HG03558 (cell line): ENCODE data around the gene MFAP5.
A peak's percentile ranks its signal among the peaks of the same experiment; 100 is the strongest.
"Not testable (repeated sequence)": the region's sequence is repeated elsewhere in the genome, so short reads cannot be mapped to it uniquely, and the experiment has no call there.

Experiments
- ATAC-seq: cut with Tn5 transposase; IDR thresholded peaks from one replicate; pipeline ENCODE4 v1.9.1; 2021; ENCODE audit warnings: moderate number of reproducible peaks; ENCODE audit not compliant: unreplicated experiment; ENCODE audit errors: extremely low read depth

MFAP5 gene

DNA sequence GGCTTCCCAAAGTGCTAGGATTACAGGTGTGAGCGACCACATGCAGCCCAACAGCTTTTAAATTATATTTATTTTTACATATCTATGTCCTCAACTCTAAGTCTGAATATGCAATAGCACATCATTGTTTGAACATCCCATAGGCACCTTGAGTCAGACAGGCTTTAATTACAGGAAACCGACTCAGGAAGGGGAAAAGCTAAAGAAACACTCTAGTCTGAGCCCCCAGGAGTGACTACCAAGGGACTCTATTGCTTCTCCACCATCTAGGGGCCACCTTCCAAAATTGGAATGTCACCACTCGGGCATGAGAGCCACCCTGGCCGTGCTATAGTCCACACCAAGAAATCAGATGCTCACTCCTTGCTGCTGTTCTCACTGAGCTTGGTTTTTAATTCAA is 14.0 kb upstream of the MFAP5 start:
- no peak for ATAC-seq

DNA sequence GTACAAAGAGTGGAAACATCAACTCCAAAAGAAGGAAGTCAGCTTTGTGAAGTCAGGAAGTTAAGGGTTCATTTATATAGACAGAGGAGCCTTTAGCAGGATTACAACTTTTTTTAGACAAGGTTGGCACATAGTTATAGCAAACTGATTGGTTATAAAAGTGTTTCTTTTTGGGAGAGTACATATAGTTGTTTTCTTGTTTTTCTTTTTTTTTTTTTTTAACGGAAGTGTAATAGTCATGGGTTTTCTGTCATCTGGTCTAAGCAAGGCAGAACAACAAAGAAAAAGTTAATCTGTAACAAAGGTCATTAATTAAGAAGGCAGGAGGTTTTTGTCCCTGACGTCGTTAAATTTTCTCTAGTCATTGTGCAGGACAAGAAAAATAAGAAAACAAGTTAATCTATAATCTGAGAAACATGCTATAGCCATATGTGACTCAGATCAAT is 13.0 kb upstream of the MFAP5 start:
- no peak for ATAC-seq

DNA sequence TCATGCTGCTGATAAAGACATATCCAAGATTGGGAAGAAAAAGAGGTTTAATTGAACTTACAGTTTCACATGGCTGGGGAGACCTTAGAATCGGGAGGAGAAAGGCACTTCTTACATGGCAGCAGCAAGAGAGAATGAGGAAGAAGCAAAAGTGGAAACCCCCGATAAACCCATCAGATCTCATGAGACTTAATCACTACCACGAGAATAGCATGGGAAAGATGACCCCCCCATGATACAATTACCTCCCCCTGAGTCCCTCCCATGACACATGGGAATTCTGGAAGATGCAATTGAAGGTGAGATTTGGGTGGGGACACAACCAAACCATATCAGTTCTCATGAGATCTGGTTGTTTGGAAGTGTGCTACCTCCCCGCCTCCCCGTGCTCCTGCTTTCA is 9.8 kb upstream of the MFAP5 start:
- ATAC-seq: no peak

DNA sequence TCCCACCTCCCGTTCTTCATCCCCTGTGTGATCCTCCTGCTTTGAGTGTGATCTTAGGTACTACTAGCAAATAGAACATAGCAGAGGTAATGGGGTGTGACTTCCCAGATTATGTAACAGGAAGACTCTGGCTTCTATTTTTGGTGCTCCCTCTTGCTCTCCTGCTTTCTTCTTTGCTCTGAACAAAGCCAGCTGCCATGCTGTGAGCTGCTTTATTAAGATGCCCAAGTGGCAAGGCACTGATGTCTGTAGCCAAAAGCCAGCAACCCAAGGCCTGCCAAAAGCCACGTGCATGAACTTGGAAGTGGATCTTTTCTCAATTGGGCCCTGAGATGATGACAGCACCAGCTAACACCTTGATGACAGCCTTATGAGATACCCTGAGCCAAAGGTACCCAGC is 5.8 kb upstream of the MFAP5 start:
- no peak for ATAC-seq

DNA sequence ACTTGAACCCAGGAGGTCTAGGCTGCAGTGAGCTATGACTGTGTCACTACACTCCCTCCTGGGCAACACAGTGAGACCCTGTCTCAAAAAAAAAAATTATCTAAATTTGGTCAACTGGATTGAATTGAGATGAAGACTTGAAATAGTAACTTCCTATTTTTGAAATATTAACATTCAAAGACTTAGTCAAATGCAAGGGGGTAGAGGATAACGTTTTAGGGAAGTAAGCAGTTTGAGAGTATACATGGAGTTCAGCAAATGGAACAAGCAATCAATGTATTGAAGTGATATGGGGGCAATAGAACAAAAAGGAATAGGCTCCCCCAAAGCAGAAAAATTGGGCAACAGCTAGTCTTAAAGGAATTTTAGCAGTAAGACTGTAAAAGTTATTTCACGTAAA is 4.6 kb upstream of the MFAP5 start:
- ATAC-seq: no peak

DNA sequence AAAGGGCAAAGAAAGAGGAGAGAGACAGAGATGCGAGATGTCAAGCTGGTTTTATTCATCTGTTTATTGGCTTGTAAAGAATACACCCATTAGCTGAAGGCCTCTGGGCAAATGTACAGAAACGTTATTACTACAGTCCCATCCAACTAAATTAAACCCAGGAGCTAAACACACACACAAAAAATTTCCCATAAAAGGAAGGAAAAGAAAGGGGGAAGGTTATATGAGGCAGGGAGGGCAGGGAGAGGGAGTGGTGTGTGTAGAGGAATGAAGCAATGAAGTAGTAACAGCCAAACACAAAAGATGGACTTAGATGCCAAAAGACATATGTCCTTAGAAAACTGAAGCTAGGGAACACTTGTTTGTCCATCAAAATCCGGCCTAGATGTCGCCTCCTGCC is 3.1 kb upstream of the MFAP5 start:
- no peak for ATAC-seq

DNA sequence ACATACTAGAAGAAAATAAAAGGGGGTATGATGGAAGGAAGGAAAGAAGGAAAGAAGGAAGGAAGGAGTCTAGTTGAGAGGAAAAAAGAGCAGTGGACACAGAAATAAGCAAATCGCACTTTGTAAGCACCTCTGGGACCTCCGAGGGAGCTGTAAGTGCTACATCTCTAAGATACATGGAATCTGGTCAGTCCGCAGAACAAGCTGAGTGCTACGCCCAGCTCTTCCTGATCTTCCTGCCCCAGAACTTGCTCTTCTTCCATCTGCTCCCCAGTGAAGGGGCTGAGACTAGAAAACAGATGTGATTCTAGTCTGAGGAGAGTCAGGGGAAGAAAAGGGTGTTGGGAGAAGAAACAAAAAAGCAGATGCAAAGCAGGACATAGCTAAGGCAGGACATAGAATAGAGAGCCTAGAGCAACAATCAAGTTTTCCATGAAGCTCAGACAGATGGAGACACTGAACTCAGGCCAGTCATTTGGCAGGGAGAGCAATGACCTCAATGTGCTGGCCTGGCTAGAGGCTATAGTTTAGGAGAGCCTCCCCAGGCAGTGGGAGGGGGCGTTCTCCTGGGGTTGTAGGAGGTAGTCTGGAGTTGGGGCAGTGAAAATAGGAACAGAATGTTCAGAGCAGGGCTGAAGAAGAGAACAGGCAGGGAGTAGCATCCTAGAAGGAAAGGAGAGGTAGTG is 1.7 kb upstream of the MFAP5 start:
- ATAC-seq: no peak

DNA sequence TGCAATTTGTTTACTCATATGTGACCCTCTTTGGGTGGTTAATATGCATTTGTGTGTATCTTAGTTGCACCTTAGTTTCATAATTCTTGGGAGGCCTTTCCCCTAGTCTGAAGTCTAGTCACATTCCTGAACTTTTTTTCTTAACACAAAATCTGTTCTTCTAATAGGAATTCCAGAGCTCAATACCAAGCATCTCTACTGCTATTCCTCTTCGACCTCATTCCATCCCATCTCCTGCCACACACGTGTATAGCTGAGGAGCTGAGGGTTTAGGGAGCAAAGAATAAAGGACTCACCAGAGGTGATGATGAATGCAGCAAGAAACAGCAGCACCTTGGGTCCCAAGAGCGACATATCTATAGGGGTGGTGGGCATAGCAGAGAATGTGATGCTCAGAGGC is 875 bp downstream of the MFAP5 start:
- ATAC-seq: no peak

DNA sequence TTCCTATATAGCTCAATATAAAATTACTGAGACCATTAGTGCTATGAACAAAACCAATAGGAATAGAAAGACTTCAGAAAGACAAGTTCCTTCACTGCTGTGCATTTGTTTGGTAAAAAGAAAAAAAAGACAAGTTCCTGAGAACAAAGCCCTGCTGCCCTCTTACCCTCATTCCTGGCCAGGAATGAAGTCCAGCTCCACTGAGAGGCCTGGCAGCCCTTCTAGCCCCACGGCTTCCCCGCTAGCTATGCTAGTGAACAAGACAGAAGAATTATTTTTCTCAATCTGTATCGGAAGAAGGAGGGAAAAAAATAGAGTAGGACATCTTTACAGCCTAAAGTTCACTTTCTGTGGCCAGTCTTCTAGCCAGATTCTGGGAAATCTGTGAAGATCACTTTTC is 1.6 kb downstream of the MFAP5 start:
- ATAC-seq: no peak

DNA sequence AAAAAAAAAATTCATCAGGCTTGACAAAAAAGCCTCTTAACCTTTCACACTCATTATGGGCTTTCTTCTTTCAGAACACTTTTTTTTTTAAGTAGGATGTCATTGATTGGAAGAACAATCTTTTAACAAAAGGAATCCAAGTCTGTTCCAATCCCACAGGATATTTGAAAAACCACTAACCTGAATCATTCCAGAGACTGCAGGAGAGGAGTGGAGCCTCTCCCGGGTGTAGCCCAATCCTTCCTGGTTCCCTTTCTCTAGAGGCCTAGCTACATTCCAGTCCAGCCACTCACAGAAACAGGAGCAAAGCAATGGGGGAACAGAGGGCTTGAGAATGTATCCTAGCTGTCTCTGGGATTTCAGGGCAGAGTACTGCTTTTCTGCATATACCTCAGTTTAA is 4.3 kb downstream of the MFAP5 start:
- no peak for ATAC-seq

DNA sequence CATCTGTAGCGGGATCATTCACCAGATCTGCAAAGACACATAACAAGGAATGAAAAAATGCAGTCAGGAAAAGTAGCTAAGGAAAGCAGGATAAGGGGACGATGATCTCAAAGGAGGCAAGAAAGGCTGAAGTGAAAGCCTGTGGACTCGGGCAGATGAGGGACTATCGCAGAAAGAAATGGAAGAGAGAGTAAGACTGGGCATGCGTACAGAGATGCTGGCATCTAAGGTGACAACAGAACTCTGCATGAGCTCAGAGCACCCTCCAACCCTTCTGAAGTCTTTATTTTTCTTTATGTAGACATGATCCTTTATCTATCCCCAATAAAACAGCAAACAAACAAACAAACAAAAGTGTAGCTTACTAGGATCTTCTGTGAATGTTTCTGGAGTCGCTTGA is 7.2 kb downstream of the MFAP5 start:
- ATAC-seq: no peak

DNA sequence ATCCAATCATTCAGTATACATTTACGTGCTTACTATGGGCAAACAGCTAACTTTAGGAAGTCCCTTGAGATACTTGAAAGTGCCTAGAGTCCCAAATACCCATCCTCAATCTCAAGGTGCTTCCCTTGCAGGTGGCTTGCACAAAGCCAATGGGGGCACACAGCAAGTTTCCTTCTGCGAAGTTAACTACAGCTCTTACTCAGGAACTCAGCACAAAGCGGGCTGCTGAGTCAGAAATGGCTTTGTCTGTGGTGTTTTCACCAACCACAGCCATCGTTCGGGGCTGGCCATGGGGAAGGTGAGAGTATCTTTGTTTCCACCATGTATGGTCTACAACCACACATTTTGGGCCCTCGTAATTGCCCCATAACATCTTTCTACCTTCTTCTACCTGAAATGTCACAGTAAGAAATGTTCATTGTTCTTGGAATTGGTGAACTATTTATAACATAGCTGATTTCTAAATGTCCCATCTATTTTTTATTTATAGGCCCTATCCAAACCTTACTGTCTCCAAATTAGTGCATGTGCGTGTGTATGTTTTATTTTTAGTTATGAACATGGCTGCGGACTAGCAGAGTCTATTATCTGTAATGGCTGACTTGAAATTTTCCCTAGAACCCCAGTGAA is 13.9 kb downstream of the MFAP5 start:
- peak; percentile 60 for ATAC-seq

DNA sequence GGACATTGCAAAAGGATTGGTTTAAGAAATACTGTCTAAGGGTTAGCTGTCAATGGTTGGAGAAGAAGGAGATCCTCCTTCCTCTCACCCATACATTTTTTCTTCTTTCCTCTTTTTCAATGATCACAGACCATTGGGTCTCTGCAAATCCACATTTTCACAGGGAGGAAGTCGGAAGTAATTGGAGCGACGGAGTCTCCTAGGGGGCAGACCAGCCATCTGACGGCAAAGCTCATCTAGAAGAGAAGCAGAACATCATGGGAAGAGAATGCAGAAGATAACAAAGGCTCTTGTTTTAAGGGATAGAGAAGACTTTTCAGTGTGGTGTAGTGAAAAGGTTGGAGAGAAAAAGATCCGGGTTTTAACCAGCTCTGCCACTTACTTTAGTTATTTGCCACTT is 14.7 kb downstream of the MFAP5 start:
- ATAC-seq: no peak

DNA sequence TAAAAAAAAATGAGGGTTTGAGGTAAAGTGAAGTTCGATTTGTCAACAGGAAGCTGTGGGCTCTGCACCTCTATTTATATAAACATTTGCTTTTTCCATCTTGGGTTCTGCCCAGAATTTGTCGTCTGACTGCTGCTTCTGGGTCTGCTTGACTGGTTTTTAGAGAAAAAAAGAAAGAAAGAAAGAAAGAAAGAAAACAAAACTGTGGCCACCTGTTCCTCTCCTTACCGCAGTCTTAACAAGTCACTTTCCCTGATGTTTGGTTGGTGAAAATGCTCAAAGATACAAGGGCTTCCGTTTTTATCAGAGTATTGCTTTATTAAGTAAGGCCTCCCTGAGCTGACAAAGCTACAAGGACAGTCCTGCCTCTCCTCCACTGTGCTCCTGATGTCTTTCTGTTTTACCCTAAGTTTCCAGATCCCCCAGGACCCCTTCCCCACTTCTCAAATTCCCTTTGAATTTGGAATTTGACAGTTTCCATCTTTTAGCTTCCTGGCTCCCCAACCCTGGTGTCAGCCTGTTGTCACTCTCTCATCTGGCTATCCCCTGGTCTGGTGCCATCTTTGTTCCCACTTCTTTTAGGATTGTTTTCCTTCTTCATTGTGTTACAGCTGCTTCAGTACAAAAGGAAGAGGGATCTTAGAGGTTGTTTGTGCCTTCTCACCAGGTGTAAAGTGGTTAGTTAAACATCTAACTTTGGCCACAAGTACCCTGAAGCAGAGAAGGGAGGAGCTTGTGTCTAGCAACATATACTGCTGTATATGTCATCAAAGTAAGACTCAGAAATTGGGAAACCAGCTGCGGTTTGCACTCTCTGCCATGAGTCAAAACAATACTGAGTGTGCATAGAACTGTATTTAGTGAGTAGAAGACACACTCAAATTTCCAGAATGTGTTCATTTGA is 18.0 kb downstream of the MFAP5 start:
- ATAC-seq: no peak

DNA sequence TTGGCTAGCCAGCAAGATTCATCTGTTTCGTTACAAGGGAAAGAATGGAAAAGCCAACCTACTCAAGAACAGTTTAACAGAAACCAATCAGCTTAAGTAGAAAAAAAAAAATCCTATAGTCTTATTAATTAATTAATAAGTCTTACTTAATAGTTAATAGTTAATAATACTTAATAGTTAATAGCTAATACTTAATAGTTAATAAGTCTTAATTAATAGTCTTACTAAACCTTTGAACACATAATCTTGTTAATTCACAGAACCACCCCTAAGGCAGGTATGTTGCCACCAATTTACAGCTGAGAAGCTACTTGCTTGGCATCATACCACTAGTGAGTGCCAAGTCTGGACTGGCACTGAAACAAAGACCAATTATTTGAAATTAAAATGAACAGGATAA is 19.9 kb downstream of the MFAP5 start:
- ATAC-seq: no peak

DNA sequence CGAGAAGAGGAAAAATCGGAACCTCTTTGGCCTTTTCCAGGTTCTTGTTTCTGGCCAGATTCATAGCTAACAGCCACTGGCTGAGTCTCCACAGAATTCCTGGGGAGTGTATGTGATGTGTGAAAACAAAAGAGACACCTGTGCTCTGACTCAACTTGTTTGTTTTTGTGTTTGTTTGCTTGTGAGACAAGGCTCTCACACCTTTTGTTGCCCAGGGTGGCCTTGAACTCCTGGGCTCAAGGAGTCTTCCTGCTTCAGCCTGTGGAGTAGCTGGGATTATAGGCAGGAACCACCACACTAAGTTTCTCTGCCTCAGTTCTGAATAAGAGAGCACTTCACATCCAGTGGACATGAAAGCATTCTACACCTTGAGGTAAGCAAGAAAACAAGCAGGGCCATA is 22.7 kb downstream of the MFAP5 start:
- no peak for ATAC-seq

DNA sequence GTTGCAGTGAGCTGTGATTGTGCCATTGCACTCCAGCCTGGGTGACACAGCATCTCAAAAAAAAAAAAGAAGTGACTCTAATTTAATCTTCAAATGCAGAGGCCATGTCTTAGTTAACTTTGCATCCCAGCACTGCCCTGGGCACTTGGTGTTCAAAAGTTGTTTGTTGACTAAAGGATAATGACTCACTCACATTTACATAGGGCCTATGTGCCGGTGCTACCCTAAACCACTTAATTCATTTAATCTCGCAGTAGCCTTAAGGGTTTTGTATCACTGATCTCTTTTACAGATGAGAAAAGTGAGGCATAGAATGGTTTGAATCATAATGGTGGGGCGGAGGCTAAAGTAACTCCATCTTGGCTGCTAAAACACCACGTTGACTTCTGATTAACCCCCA is 23.7 kb downstream of the MFAP5 start:
- ATAC-seq: no peak

DNA sequence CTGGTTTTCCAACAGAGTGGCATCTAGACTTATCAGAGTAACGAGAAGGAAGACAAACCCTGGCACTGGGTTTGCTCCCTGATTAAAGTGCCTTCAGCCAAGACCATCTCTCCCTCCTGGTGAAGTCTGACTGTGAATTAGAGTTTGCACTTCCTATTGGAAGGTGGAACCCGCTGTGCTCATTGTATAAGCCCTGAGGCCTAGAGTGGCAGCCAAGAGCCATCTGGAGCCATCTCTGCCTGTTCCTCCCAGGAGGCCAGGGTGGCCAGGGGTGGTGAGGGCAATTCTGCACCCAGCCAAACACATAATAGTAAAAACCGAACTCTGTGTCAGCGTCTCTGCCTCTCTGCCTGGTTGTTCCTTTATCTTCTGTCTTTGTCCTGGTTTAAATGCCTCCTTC is 25.0 kb downstream of the MFAP5 start:
- ATAC-seq: no peak

DNA sequence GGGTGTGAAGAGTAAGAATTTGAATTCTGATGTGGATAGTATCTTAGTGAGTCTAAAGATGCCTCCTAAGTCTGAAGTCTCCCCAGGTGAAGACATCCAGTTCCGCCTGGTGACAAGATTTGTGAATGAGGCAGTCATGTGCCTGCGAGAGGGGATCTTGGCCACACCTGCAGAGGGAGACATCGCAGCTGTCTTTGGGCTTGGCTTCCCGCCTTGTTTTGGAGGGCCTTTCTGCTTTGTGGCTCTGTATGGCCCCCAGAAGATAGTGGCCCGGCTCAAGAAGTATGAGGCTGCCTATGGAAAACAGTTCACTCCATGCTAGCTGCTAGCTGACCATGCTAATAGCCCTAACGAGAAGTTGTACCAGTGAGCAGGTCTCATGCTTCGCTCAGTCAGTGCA is 25.4 kb downstream of the MFAP5 start:
- ATAC-seq: no peak

DNA sequence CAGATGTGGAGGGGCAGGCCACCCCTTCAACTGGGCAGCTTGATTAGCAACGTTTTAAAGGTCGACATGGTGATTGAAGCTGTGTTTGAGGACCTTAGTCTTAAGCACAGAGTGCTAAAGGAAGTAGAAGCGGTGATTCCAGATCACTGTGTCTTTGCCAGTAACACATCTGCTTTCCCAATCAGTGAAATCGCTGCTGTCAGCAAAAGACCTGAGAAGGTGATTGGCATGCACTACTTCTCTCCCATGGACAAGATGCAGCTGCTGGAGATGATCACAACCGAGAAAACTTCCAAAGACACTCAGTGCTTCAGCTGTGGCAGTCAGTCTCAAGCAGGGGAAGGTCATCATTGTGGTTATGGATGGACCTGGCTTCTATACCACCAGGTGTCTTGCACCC is 26.0 kb downstream of the MFAP5 start:
- ATAC-seq: no peak

DNA sequence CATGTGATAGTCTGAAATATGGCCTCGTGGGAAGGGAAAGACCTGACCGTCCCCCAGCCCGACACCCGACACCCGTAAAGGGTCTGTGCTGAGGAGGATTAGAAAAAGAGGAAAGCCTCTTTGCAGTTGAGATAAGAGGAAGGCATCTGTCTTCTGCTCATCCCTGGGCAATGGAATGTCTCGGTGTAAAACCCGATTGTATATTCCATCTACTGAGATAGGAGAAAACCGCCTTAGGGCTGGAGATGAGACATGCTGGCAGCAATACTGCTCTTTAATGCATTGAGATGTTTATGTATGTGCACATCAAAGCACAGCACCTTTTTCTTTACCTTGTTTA is 26.6 kb downstream of the MFAP5 start:
- ATAC-seq: not testable (repeated sequence)
